IMR-90 (cell line): ENCODE measurements around the gene KCNAB1.
"Not testable (repeated sequence)": the region's sequence is repeated elsewhere in the genome, so short reads cannot be mapped to it uniquely, and the experiment has no call there.

Source experiments
- CEBPB ChIP-seq: IDR thresholded peaks from 2 replicates; pipeline ENCODE4 v1.6.1; 2012; ENCODE audit warnings: low read depth, low read length, improper control_type of control experiment
- CTCF ChIP-seq: conservative IDR thresholded peaks from 2 replicates; pipeline ENCODE4 v1.5.1; 2012; ENCODE audit warnings: mild to moderate bottlenecking, low read depth, low read length, improper control_type of control experiment
- ELK1 ChIP-seq: fragments of 150-350 bp; IDR thresholded peaks from 2 replicates; pipeline ENCODE4 v1.6.1; 2016; ENCODE audit warnings: low read depth, mild to moderate bottlenecking, low read length, moderate library complexity, borderline replicate concordance
- MAFK ChIP-seq: IDR thresholded peaks from 2 replicates; pipeline ENCODE4 v1.6.1; 2012; ENCODE audit warnings: low read depth, low read length, improper control_type of control experiment
- MAZ ChIP-seq: IDR thresholded peaks from 2 replicates; pipeline ENCODE4 v1.6.1; 2012; ENCODE audit warnings: low read depth, mild to moderate bottlenecking, low read length, improper control_type of control experiment, moderate library complexity, borderline replicate concordance
- NFE2L2 ChIP-seq: fragments of 150-350 bp; IDR thresholded peaks from 2 replicates; pipeline ENCODE4 v1.6.1; 2016; ENCODE audit warnings: low read depth, mild to moderate bottlenecking, low read length
- POLR2A ChIP-seq: IDR thresholded peaks from 2 replicates; pipeline ENCODE4 v1.6.1; 2012; ENCODE audit warnings: mild to moderate bottlenecking, low read depth, low read length
- RFX5 ChIP-seq: IDR thresholded peaks from 2 replicates; pipeline ENCODE4 v1.8.0; 2012; ENCODE audit warnings: low read depth, mild to moderate bottlenecking, low read length, moderate library complexity

- not testable (repeated sequence) for TF ChIP-seq CTCF, CEBPB, ELK1, POLR2A, MAFK, NFE2L2, RFX5, MAZ
These were observed 21.0 kb upstream of the KCNAB1 start for GRCh38 chr3:156099348-156099747.
